ENCODE measurements around the gene CHPF2. TPM values are rescaled to one million over a fixed set of nuclear protein-coding genes. Genes with fewer than 3 reads are reported as not detected.
A peak's percentile ranks its signal among the peaks of the same experiment; 100 is the strongest.

The CHPF2 gene
- total RNA-seq, 4 donors from 2014 or later: 18.5 to 32.6 (median 31.2) TPM

DNA sequence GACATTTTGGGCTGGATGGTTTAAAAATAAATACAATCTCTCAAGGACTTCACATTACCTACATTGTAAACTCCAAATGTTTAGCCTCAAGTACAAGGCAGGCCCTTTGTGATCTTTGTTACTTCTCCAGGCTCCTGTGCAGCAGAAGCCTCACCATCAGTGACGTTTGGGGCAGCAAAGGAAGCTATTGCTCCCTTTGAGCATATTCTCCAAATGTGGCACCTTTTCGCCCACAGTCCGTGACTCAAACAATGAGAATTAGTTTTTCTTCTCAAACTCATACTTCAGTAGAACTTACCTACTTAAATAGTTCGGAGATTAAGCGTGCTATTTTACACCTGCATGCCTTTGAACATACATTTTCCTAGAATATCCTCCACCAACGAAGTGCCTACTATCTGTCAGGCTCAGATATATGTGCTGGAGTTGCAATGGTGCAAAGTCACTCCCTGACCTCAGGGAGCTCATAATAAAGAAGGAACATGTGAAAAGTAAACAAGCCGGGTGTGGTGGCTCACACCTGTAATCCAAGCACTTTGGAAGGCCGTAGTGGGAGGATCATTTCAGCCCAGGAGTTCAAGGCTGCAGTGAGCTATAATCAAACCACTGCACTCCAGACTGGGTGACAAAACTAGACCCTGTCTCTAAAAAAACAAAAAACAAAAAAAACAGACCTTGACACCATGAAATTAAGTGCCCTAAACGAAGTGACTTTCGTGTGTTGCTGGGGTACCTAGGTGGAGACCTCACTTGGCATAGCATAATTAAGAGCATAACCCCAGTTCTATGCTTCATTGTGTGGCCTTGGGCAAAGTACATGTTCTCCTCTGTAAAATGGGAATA lies 4.0 kb upstream of the CHPF2 start:
- peak overlapping the region in 1 of 2 donors; percentile 86 for H3K4me3 ChIP-seq
- H3K4me1 ChIP-seq: peaks cover 13 to 16% of the 10 kb centered on the region in 2 donors
- no peak for DNase-seq
- H3K27ac ChIP-seq: peak overlapping the region; percentile 69 to 82
- H3K36me3 ChIP-seq: no peaks in the 10 kb centered on the region
- no peaks in the 10 kb centered on the region for H3K9me3 ChIP-seq
- no peaks in the 10 kb centered on the region for H3K27me3 ChIP-seq
- intact Hi-C loops (cut with DNase I; ENCODE audit: low total_unique reads): loop anchor here (10.0 kb wide), 1 partner anchor 1353 kb away; the partner anchor contains the start of gene ATP6V0E2
- TF ChIP-seq, protein P1, sequence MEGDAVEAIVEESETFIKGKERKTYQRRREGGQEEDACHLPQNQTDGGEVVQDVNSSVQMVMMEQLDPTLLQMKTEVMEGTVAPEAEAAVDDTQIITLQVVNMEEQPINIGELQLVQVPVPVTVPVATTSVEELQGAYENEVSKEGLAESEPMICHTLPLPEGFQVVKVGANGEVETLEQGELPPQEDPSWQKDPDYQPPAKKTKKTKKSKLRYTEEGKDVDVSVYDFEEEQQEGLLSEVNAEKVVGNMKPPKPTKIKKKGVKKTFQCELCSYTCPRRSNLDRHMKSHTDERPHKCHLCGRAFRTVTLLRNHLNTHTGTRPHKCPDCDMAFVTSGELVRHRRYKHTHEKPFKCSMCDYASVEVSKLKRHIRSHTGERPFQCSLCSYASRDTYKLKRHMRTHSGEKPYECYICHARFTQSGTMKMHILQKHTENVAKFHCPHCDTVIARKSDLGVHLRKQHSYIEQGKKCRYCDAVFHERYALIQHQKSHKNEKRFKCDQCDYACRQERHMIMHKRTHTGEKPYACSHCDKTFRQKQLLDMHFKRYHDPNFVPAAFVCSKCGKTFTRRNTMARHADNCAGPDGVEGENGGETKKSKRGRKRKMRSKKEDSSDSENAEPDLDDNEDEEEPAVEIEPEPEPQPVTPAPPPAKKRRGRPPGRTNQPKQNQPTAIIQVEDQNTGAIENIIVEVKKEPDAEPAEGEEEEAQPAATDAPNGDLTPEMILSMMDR (IDR thresholded peaks at IDR 0.05): no peak
- no peak for TF ChIP-seq POLR2A (IDR thresholded peaks at IDR 0.05)

DNA sequence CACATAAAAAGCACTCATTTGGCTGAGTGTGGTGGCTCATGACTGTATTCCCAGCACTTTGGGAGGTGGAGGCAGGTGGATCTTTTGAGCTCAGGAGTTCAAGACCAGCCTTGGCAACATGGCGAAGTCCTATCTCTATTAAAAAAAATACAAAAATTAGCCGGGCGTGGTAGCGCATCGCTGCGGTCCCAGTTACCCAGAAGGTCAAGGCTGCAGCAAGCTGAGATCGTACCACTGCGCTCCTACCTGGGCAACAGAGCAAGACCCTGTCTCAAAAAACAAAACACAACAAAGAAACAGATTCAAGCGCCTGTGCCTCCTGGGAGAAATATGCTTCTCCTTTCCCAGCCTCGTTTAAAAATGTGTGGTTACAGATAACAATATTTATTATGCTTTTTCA lies 3.0 kb upstream of the CHPF2 start:
- intact Hi-C loops (cut with DNase I; ENCODE audit: low total_unique reads): loop anchor here (10.0 kb wide), 1 partner anchor 1354 kb away; the partner anchor contains the start of gene ATP6V0E2
- H3K9me3 ChIP-seq: no peaks in the 10 kb centered on the region
- H3K27me3 ChIP-seq: no peaks in the 10 kb centered on the region
- no peak overlapping the region for H3K27ac ChIP-seq
- TF ChIP-seq, protein P1 (IDR thresholded peaks at IDR 0.05): no peak
- no peak for TF ChIP-seq POLR2A (IDR thresholded peaks at IDR 0.05)
- H3K36me3 ChIP-seq: no peaks in the 10 kb centered on the region
- peaks cover 17 to 24% of the 10 kb centered on the region in 2 donors for H3K4me1 ChIP-seq
- H3K4me3 ChIP-seq: no peak overlapping the region
- DNase-seq: no peak

DNA sequence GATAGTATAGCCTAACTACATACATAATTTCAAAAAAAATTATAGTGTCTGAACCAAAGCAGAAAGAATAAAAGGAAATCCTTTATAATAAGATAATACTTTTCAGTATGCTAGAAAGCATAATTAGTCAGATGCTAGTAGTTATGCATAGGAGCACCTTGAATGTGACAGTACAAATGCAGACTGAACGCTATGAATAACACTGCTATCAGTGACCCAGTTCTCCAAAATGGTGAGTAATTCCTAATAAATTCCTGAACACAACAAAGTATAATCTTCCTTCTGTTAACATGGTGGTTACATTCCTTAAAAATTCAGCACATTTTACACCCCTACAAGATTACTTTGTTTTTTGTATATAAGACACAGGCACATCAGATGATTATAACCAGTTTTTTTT lies 1.2 kb upstream of the CHPF2 start:
- Histone ChIP-seq H3K4me1 (peaks cover 5 to 14% of the 10 kb centered on the region in 2 donors), H3K27ac (no peak overlapping the region), H3K9me3 (no peaks in the 10 kb centered on the region), H3K4me3 (no peak overlapping the region), H3K36me3 (no peaks in the 10 kb centered on the region), H3K27me3 (no peaks in the 10 kb centered on the region)
- no peak for DNase-seq
- no peak for TF ChIP-seq POLR2A (IDR thresholded peaks at IDR 0.05)
- TF ChIP-seq, protein P1 (IDR thresholded peaks at IDR 0.05): no peak
- intact Hi-C loops (cut with DNase I; ENCODE audit: low total_unique reads): no loop called here

DNA sequence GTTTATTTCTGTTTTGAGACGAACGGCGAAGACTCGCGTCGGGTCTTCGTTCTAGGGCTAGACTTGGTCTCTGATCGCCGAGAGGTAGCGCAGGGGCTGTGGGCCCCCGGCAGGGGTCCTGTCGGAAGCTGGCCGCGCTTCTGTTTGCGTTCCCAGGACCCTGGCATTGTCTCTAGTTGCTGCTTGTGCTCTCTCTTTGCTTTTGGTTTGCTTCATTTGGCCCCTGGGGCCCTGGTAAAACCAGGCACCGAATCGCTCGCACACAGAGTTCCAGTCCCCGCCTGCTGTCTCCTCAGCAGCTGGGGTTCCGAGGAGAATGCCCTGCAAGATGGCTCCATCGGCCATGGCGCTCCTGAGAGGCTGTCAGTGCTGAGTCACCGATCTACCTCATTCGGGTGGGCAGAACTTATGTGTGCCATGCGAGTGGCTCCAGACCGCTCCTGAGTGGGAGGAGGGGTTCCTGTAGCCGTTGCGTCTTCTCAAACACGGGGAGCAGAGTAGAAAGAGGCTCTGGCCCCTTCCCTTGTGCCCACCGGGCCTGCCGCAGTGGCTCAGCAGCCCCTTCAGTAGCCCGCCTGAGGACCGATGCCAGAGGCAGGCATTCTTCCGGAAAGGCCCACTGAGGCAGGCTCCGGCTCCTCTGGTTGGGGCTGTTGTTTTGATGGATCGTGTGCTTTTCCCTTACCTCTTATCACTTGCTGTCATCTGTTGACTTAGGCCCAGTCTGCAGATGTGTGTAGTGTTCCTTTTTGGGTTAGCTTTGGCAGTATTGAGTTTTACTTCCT lies 826 bp downstream of the CHPF2 start:
- Histone ChIP-seq H3K4me3 (peak overlapping the region; percentile 79 to 82), H3K4me1 (peaks cover 5 to 12% of the 10 kb centered on the region in 2 donors), H3K27ac (peak overlapping the region; percentile 75), H3K36me3 (no peaks in the 10 kb centered on the region), H3K27me3 (no peaks in the 10 kb centered on the region), H3K9me3 (no peaks in the 10 kb centered on the region)
- no peak for TF ChIP-seq POLR2A (IDR thresholded peaks at IDR 0.05)
- TF ChIP-seq, protein P1 (IDR thresholded peaks at IDR 0.05): no peak
- DNase-seq: no peak
- intact Hi-C loops (cut with DNase I; ENCODE audit: low total_unique reads): no loop called here

DNA sequence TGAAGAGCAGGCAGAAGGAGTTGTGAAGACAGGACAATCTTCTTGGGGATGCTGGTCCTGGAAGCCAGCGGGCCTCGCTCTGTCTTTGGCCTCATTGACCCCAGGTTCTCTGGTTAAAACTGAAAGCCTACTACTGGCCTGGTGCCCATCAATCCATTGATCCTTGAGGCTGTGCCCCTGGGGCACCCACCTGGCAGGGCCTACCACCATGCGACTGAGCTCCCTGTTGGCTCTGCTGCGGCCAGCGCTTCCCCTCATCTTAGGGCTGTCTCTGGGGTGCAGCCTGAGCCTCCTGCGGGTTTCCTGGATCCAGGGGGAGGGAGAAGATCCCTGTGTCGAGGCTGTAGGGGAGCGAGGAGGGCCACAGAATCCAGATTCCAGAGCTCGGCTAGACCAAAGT lies 1.5 kb downstream of the CHPF2 start:
- no peaks in the 10 kb centered on the region for H3K9me3 ChIP-seq
- no peak overlapping the region for H3K27ac ChIP-seq
- TF ChIP-seq, protein P1 (IDR thresholded peaks at IDR 0.05): no peak
- no peak for TF ChIP-seq POLR2A (IDR thresholded peaks at IDR 0.05)
- peaks cover 5 to 12% of the 10 kb centered on the region in 2 donors for H3K4me1 ChIP-seq
- intact Hi-C loops (cut with DNase I; ENCODE audit: low total_unique reads): no loop called here
- DNase-seq: no peak
- H3K27me3 ChIP-seq: no peaks in the 10 kb centered on the region
- no peak overlapping the region for H3K4me3 ChIP-seq
- no peaks in the 10 kb centered on the region for H3K36me3 ChIP-seq

Data from uterus (tissue), 4 donors.